ENCODE data around the gene SMPD1.
A peak's percentile ranks its signal among the peaks of the same experiment; 100 is the strongest.

The SMPD1 gene

DNA sequence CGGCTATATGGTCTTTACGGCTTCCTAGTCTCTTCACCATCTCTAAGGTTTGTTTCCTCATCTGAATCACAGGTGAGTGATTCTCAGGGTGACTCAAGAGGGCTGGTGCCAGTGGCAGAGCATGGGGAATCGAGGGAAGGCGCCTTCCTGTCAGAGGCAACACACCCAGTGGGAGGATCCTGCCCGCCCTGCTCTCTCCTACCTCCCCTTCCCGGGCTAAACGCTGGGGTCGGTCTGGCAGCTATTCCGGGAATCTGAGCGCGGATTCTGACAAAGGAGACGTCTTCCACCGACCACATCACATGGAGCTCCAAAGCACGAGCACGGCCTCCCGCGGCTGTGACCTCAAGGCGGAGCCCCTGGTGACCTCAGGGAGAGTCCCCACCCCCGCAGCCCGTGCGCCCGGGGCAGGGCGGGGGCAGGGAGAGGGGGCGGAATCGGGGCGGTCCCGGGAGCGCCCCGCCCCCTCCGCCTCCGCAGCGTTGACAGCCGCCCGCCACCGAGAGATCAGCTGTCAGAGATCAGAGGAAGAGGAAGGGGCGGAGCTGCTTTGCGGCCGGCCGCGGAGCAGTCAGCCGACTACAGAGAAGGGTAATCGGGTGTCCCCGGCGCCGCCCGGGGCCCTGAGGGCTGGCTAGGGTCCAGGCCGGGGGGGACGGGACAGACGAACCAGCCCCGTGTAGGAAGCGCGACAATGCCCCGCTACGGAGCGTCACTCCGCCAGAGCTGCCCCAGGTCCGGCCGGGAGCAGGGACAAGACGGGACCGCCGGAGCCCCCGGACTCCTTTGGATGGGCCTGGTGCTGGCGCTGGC is at the start of gene SMPD1:
Gene SMPD1, plus strand, starts transcription at position 570 of the 813 bp plus-strand sequence. Its CDS starts 125 bp downstream, at position 695.
- peak; percentile 95 to 96 for DNase-seq

DNA sequence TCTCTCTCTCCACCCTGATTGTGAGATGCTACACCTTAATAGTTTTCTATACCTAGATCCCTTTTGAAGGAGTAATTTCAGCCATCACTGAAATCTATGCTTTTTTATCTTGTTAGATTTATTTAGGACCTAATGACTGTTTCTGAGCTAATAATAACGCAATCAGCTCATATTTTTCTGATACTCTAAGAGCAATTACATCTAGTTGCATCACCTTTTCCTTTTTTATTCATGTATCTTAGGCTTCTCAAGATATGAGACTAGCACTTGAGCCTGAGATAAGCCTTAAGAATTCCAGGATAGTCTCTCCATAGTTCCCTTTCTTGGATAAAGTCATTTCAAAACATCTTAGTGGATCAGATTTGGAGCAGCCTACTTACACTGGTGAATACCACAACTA is 44.9 kb upstream of the SMPD1 start:
- no peak for DNase-seq

DNA sequence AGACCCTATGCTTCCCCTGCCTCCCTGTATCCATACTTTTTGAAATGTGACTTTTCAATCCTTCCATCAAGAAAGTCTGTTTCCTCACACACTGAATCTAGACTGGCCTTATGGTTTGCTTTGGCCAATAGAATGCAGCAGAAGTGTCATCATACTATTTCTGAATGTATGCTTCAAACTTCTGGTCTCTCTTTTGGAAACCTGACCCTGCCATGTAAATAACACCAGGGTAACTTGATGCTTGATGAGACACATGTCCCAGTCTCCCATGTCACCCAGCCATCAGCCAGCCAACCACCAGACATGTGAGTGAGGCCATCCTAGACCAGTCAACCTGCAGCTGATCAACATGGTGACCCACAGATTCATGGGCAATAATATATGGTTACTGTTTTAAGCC is 40.2 kb upstream of the SMPD1 start:
- DNase-seq, result no peak

DNA sequence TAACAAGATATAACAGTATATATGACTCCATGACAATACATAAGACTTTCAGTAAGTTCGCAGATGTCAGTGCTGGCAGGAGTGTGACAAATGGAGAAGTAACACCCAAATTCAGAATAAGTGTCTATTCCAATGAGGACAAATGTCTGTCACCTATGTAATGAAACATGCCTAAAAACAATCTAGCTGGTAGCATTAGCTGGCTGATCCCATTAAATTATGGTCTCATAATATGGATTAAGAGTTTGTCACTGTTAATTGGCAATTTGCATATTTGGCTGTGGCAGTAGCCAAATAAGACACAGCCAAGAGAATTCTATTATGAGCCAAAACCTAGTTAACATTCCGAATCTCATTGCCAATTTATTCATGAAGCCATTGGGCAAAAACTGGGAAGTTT is 39.8 kb upstream of the SMPD1 start:
- no peak for DNase-seq

DNA sequence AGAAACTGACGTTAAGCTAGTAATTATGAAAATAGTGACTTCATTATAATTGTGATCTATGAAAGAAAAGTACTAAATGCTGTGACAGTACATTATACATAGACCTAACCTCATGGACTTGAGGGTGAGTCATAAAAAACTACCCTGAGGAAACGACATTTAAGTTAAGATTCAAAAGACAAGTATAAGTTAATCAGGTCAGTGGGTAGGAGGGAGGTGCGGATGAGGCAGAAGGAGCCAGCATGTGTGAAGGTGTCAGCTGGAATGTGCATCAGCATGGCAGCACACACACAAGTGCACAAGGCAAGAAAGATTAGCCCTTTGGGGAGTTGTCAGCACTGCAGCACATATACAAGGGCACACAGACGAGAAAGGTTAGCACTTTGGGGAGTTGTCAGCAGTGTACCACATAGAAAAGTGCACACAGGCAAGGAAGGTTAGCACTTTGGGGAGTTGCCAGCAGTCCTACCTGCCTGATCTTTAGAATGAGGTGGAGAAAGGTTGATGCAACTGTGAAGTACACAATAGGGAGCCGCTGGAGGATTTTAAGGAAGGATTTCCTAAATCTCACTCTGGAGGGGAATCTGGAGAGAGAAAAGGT is 38.4 kb upstream of the SMPD1 start:
- no peak for DNase-seq

DNA sequence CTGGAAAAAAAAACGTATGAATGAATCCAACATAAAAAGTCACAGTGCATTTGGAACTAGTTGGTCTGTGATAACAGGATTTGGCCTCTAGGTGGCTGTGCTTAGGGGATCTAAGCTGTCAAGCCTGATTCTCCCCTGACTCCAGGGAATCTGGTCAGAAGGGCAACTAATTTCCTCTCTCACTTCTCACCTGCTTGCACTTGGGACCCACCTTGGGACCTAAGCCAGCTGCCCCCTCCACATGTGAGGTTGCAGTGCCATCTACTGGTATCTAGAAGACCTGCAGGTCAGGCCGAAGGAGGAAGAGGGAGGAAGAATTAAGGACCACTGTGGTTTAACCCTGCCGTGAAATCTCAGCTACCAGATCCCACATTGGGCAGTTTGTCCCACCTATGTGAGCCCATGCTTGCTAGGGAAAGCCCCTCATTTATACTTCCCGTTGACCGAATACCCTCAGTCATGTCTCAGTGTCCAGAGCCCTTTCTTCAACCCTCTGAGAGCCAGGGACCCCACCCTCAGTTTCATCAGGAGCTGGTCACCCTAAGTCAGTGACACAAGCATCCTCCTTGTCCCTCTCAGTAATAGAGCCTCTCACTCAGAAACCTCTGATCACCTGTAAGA is 36.8 kb upstream of the SMPD1 start:
- peak; percentile 51 to 59 for DNase-seq

DNA sequence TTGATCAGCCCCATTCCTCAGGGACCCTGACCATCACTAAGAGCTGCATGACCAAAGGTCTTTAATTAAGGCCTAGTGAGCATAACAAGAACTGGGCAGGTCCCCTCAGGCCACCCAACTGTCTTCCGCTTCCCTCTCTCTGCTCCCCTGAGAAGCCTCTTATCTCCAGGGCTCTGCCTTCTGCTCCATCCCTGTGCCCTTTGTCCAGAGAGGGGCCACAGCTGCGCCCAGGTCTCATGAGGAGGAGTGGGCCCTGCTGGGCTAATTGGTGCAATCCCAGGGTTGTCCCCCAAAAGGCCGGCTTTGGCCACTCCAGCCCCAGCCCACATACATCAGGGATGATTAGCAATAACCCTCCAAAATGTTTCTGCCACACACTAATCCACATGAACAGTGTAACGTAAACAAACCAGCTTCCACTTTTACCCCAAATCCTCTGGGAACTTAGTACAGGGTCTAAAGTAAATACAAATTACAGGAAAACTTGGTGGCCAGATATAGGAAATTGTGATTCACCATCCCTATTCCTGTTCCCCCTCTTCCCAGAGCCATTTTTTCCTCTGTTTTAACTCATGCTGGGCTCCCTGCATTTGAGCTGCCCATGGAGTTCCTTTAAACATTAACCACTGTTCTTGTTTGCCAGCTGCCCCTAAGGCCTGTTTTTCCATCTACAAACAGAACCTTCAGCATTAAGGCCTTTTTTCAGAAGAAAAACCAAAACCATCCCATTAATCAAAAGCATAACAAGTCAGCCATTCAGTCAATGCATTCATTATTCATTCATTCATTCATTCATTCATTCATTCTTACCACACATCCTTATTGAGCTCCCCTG is 35.4 kb upstream of the SMPD1 start:
- no peak for DNase-seq

DNA sequence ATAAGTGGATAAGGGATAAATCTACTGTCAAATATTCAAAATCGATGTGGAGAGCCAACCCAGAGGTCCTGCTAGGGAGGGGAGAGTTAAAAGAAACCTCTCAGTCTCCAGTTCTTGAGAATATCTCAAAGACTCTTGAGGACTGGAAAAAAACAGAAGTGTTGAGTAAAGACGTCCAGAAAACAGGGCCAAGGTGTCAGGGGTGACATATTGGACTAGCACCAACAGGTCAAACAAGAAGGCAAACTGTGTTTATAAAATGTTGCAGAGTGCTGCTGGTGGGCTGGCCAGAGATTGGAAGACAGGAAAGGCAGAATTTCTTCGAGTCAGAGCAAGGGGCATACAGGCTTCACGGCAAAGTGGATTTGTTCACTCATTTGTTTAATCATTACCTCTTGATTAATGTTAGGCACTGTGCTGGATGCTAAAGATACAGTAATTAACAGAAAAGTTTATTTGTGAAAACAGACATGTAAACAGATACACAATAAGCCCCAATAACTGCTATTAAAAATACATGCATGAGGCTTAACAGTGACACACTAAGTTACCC is 33.7 kb upstream of the SMPD1 start:
- no peak for DNase-seq

DNA sequence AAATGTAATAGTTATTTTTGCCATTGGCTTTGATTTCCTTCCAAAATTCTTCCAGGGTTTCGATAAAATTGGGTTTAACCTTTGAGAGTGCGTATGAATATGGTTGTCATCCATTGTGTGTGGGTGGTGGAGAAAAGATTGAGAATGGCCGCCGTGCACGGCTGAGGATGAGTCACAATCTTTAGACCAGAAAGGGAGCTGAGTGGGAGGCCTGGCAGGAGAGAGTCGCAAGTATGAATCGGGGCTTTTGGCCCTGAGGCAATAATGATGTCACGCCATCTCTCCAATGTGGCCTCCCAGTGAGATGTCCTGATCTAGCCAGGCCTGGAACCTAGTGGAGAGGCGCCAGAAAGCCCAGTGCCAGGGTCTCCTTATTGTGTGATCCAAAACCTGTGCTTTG is 33.1 kb upstream of the SMPD1 start:
- DNase-seq, result no peak

DNA sequence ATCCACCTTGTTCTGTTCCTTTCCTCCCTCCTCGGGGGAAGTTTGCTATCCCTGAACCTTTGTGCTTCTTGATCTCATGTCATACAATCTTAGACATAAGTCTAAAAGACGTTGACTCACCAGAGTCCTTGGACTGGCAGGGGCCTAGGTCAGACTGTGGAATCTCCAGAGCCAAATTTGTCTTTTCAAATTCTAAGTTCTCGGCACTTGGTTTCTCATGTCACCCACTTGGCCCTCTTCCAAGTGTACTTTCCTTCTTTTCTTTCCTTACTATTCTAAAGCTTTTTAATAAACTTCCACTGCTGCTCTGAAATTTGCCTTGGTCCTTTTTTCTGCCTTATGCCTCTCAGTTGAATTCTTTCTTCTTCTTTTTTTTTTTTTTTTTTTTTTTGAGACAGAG is 30.1 kb upstream of the SMPD1 start:
- DNase-seq, result no peak

DNA sequence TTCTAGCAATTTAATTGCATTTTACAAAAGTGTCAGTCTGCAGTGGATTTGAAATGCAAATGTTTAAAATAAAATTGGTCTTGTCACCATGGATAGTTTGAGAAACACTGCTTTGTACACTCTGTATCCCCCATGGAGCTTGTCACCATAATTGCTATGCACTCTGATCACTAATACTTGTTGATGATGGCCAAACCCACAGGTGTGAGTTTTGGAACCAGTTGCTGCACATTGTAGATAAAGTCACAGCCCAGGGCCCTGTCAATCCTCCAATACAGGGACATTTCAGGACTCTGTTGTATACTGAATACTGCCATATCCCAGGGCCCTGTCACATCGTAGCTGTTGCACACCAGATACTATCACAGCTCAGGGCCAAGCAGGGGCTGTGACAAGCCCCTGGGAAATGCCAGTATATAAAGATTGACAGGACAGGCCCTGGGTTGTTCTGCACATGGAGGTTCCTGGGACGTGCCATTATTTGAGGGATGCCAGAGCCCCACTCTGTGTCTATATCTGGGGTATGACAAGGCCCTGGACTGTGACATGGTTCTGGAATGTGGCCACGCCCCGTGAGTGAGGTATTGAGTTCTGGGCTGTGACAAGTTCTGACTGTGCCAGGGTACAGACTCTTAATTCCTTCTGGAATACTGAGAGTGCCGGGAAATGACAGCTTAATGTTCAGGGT is 27.9 kb upstream of the SMPD1 start:
- DNase-seq, result no peak

DNA sequence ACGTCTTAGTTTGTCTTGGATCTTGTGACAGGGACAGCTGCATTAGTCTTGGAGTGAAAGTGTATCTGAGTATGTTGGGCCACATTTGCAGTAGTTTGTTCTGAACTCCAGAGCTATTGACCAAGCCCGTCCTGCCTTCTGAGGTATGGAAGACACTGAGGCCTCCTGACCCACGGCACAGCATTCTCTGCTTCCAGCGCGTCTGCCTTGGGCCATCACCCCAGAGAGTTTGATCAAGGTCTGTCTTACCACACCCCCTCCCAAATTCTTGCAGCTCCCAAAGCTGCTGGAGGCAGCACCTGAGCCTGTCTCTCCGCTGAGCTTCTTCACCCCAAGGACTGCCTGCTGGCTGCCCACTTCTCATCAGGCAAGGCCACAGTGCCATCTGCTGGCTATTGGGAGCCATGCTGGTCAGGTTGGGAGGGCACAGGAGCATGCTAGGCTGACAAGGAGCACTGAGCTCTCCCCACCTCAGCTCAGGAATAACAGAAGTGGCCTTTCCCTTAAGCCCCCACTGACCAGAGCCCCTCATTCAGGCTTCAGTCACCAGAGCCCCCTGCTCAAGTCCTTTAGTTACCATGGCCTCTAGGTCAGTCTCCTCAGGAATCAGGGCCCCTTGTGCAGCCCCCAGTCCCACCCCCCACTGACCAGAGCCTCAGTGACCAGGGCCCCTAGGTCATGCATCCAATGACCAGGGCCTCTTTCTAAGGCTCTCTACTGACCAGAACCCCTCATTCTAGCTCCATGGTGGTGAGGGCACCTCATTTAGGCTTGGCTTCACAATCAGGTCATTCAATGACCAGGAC is 27.2 kb upstream of the SMPD1 start:
- DNase-seq, result peak; percentile 62 to 66

DNA sequence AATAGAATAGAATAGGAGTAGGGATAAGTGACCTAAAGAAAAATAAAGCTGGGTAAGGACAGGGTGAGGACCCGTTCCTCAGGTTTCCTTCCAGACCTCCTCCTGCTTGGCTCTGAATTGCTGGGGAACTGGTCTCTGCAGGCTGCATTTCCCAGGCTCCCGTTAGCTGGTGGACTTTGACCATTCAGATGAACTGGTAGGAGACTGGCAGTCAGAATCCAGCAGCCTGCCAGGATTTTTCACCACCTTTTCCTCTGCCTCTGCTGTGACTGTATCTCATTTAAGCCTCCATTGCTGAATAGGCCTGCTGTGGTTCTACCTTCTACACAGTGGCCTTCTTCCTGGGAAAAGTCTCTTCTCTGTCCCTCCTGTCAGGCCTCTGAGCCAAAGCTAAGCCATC is 24.6 kb upstream of the SMPD1 start:
- no peak for DNase-seq

DNA sequence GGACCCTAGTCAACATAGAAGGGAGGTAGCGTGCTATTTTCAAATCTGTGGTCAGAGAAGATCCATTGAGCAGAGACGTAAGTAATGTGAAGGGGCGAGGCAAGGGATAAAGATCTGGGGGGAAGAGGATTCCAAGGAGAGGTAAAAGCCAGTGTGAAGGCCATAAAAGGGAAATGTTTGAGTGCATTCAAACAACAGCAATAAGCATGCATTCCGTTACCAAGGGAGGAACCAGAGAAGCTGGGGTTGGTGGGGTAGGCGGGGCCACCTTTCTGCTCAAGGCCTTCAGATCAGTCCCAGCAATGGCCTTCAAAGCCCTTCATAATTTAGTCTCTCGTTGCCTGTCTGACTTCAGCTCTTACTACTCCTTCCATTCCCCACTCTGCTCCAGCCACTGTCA is 18.4 kb upstream of the SMPD1 start:
- DNase-seq, result no peak

DNA sequence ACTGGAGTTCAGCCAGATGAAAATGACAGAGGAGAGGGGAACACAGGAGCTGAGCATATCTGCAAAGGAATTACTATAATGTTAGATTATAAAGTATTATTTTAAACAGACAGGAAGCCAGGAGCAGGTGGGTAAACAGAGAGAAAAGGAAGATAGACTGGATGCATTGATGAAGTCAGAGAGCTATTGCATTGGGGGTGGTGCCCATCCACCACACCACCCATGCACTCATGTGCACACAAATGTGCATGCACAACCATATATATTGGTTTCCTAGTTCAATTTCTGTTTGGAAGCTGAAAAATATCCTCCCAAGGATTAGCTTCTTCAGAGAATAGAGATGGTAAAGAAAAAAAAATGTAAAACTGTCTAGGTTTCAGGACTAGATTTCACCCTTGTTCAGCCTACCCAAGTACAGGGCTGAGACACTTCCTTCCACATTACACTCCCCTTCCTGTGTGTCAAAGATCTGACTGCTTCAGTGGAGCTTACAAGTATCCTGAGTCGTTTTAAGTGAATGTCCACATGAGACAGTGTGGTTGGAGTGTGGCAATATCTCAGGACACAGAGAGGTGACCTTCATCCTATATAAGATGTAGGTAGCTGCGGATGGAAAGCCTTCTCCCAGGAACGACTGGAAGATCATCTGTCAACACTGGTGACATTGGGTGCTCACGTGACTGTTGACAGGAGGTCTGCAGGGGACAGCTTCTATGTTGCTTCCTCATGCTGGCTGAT is 12.2 kb upstream of the SMPD1 start:
- no peak for DNase-seq

DNA sequence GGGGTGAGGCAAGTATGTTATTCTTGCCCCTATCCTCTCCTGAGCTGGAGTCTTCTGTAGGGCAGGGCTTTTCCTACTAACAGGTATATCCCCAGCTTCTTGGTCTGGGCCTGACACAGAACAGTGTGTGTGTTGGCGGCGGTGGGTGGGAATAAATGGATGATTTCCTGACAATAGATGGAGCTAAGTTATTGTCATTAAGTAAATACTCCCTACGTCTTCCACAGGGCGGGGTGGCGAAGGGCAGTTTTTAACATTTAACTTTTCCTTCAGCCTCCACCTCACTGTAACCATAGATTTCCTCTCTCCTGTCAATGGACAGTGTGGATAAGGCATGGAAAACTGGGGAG is 11.7 kb upstream of the SMPD1 start:
- DNase-seq, result no peak

DNA sequence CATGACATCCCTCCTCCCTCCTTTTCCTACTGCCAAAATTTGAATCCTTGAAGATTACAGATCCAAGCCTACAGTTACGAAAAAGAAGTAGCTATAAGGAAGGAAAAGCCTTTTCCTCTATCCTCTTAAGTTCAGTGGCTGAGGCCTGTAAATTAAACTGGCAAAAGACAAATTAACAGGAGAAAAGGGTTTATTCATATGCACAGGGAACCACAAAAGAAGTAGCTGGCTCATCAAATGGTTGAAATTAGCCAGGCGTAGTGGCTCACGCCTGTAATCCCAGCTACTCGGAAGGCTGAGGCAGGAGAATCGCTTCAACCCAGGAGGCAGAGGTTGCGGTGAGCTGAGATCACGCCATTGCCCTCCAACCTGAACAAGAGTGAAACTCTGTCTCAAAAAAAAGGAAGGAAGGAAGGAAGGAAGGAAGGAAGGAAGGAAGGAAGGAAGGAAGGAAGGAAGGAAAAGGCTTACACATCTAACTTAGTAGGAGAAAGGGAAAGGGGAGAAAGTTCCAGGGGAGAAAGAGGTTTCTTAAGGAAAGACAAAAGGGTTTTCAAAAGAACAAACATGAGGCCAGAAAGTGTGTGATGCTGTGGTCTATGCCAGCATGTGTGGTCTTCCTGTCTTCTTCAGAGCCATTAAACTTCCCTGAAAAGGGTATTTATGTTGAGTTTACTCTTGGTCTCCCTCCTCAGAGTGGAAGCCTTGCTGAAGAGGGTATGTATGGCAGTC is 5.1 kb upstream of the SMPD1 start:
- DNase-seq, result no peak

DNA sequence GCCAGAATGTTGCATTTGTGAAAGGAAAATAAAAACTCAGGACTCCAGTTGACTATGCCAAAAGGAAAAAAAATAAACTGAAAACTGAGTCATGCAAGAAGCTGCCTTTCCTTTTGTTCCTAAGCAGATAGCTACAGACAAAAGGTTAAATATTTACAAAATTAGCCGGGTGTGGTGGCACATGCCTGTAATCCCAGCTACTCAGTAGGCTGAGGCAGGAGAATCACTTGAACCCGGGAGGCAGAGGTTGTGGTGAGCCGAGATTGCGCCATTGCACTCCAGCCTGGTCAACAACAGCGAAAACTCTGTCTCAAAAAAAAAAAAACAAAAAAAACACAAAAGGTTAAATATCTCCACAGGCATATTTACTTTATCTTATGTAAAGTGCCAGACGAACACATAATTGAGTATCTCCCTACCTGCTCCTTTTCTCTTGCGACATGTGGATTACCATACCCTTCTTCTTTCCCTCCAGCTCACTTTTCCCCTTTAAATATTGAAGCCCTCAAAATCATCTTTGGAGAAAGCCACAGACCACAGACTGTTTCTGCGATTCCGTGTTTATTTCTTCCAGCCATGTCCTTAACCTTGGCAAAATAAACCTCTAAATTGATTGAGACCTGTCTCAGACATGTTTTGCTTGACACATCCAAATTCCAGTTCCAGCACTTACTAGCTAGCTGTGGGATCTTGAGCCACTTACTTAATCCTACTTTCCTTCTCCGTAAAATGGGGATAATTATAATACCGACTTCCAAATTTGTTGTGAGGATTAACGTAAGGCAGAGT is 2.3 kb upstream of the SMPD1 start:
- no peak for DNase-seq

DNA sequence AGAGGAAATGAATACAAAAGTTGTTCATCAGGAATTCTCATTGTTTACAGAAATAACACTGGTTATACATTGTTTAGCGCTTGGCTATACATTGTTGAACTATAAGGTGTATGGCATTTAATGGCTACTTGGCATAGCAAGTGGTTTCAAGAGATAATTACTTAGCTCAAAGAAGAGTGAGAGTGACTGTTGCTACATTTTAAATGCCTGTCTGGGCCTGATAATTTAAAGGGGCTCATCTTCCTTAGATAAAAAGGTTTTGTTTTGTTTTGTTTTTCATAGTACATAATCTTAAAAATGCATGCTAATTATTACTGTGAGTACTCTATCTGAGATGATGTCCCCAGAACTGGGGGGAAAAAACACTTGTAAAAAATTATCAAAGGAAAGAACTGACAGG is 1.5 kb upstream of the SMPD1 start:
- no peak for DNase-seq
